Measurements from ENCODE around the gene ASAP2. TPM values are rescaled to one million over a fixed set of nuclear protein-coding genes. Genes with fewer than 3 reads are reported as not detected.

The ASAP2 gene
- polyA plus RNA-seq, 1 donor from 2014 or later = 41.0 TPM

- Histone ChIP-seq H4K20me1 (ENCODE audit: insufficient read depth) (peaks cover 8% of the 10 kb centered on the region), H3K9me3 (ENCODE audit: low read length) (no peaks in the 10 kb centered on the region), H3K36me3 (ENCODE audit: insufficient read depth, low read length) (no peaks in the 10 kb centered on the region), H3K27me3 (ENCODE audit: insufficient read depth, low read depth, low read length) (no peaks in the 10 kb centered on the region), H3F3A (ENCODE audit: insufficient read depth, low read length, poor library complexity, severe bottlenecking) (no peaks in the 10 kb centered on the region), H3K9ac (ENCODE audit: low read length) (no peak overlapping the region), H3K4me3 (ENCODE audit: low read length) (no peak overlapping the region), H2AFZ (ENCODE audit: low read depth, low read length) (no peak overlapping the region), H3K9me2 (ENCODE audit: insufficient read depth, low read length) (no peaks in the 10 kb centered on the region), H3K4me2 (ENCODE audit: low read length) (no peak overlapping the region), H3K79me2 (replicated peaks; ENCODE audit: insufficient read depth, low read length) (peaks cover 91% of the 10 kb centered on the region), H3K27ac (ENCODE audit: low read length) (no peak overlapping the region)
- TF ChIP-seq TAF1 (IDR thresholded peaks at IDR 0.05; ENCODE audit: low read depth) (no peak), EP300 (conservative IDR thresholded peaks at IDR 0.05; ENCODE audit: poor library complexity, severe bottlenecking) (no peak), POLR2AphosphoS5 (IDR thresholded peaks at IDR 0.05) (no peak), SMC3 (conservative IDR thresholded peaks at IDR 0.05; ENCODE audit: poor library complexity) (no peak), CTCF (IDR thresholded peaks at IDR 0.05; ENCODE audit: poor library complexity, severe bottlenecking) (no peak), RAD21 (conservative IDR thresholded peaks at IDR 0.05) (no peak), MXI1 (conservative IDR thresholded peaks at IDR 0.05; ENCODE audit: poor library complexity, severe bottlenecking) (no peak), EZH2 (IDR thresholded peaks at IDR 0.05; ENCODE audit: borderline replicate concordance, insufficient read depth, low read length, poor library complexity, severe bottlenecking) (no peak), REST (IDR thresholded peaks at IDR 0.05; ENCODE audit: borderline replicate concordance) (no peak)
Observed at GRCh38 chr2:9232166-9232479, 25.5 kb downstream of the ASAP2 start.

- Histone ChIP-seq H3K36me3 (ENCODE audit: insufficient read depth, low read length) (no peaks in the 10 kb centered on the region), H2AFZ (ENCODE audit: low read depth, low read length) (no peak overlapping the region), H3K27ac (ENCODE audit: low read length) (no peak overlapping the region), H3K9me3 (ENCODE audit: low read length) (no peaks in the 10 kb centered on the region), H3K27me3 (ENCODE audit: insufficient read depth, low read depth, low read length) (no peaks in the 10 kb centered on the region), H3K79me2 (replicated peaks; ENCODE audit: insufficient read depth, low read length) (peaks cover 94% of the 10 kb centered on the region), H3K9ac (ENCODE audit: low read length) (no peak overlapping the region), H3K4me2 (ENCODE audit: low read length) (no peak overlapping the region), H4K20me1 (ENCODE audit: insufficient read depth) (peaks cover 8% of the 10 kb centered on the region), H3F3A (ENCODE audit: insufficient read depth, low read length, poor library complexity, severe bottlenecking) (no peaks in the 10 kb centered on the region), H3K4me3 (ENCODE audit: low read length) (no peak overlapping the region), H3K9me2 (ENCODE audit: insufficient read depth, low read length) (no peaks in the 10 kb centered on the region)
- TF ChIP-seq SMC3 (conservative IDR thresholded peaks at IDR 0.05; ENCODE audit: poor library complexity) (no peak), REST (IDR thresholded peaks at IDR 0.05; ENCODE audit: borderline replicate concordance) (peak; percentile 69)
Observed at GRCh38 chr2:9232886-9233285, 26.3 kb downstream of the ASAP2 start.
